NCI-H2196 (cell line): ENCODE measurements around the gene CA12.
A peak's percentile ranks its signal among the peaks of the same experiment; 100 is the strongest.

Experiments
- DNase-seq: peaks from one replicate; lab custom pipeline; 2025; ENCODE audit not compliant: unreplicated experiment; lab: John Stamatoyannopoulos, UW

CA12 gene

DNA sequence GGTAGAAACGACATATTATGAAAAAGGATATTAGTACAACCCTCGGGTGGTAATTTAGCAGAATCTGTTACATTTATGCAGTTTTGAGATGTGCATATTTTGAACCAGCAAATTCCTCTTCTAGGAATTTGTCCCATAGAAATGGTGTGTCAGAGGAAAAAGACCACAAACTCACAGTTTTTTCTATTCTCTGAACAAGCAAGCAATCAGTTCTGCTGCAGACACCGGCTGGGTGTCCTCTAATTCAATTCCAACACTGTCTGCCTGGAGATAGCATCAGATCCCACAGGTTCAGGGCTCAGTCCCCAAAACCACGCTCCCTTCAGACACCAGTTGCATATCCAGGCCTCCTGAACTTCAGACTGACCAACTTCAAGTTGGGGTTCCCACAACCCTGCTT is 67.8 kb downstream of the CA12 start:
- DNase-seq: no peak

DNA sequence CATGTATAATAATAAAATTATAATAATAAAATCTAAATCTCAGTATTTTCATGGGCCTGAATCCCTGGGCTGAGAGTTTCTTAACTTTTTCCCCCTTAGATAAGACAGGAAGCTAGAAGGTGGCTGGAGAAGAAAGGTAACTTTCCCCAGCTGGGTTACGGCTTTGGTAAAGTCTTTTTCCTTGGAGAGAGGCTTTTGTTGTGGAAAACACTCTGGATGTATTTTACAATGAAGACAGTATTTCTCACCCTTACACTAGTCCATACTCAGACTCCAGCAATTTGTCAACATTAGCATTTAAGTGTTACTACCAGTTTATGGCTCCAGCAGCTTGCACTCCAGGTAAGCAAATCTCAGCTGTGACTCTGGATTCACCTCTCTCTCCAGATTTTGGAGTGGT is 69.4 kb downstream of the CA12 start:
- DNase-seq: no peak

DNA sequence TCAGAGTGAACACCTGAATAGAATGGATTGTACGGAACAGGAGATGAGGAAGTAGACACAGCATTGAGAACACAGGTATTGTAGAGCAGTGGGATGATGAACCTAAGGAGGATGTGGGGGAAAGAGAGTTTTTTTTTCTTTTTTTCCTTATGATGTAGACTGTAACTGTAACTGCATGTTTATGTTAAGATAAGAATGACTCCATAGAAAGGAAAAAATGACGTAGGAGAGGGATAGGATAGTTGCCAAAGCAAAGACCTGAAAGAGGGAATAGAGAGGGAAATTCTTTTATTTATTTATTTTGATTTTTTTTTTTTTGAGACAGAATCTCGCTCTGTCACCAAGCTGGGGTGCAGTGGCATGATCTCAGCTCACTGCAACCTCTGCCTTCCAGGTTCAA is 71.0 kb downstream of the CA12 start:
- no peak for DNase-seq

DNA sequence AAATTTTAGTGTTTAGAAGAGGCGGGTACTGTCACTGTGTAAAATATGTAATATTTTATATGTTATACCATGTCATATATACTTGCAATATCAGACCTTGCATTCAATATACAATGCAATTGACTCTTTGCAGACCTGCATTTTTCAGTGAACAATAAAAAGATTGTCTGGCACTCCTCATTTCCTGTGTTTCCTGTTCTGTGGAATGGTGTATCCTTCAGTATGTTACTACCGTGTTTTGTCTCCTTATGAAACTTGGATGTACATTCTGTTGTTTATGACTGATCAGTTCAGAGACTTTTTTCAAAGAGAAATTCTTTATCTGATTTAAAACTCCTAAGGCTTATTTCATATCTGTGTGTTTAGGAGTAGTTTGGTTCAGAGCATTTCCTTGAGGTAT is 72.7 kb downstream of the CA12 start:
- DNase-seq: no peak

DNA sequence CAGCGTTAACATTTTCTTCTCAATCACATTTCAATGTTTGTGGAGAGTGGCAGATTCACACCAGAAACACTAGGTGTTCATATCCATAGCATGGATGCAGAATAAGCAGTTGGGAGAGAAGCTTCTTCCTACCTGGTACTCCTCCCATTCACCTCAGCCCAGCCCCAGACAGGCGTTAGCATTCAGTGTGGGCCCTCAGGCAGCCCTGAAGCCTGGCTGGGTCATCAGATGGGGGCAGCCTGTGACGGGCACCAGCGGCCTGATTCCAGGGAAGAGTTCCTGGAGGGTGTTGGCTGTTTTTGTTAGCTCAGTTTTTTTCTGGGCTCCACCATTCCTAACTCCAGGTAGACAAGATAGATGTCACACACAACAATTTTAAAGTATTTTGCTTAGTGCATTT is 73.2 kb downstream of the CA12 start:
- DNase-seq: no peak

DNA sequence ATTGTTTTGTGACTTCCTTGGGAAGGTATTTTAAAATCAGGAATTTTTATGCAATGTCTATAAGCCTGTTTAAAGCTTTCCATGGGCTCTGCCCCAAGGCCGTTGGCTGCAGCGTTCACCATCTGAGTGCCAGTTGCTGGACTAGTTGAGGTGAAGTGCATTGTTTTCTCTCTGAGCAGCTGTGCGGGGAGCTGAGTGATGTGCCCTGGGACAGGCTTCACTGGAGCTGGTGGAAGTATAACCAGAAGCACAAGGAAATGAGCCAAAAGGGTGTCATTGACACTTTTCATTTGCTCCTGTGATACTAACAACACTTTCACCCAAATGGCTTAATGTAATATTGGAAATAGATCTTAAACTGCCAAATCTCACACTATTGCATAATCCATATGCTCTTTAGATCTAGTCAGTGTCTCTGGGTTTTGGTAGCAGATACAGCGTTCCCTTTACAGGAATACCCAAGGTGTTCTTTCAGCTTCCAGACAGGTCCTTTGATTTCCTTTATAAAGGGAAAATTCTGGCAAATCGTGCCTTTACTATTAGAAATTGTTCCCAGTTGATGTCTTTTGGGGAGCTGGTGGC is 75.1 kb downstream of the CA12 start:
- DNase-seq: no peak

DNA sequence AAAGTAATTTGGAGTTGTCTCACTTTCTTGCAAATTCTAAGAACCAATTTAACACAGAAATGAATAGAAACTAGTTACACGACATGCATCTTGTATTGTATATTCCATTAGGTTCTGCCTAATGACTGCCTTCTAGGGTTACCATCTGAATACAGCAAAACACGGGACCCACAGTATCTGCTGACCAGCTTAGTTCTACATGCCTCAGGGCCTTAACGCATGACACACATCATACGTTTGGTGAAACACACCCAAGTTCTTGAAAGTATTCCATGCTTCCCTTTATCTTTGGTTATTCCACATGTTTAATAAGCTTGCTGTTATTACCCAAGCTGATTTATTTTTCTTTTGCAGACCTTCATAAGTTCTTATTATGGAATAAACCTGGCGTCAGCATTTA is 76.4 kb downstream of the CA12 start:
- DNase-seq: no peak

DNA sequence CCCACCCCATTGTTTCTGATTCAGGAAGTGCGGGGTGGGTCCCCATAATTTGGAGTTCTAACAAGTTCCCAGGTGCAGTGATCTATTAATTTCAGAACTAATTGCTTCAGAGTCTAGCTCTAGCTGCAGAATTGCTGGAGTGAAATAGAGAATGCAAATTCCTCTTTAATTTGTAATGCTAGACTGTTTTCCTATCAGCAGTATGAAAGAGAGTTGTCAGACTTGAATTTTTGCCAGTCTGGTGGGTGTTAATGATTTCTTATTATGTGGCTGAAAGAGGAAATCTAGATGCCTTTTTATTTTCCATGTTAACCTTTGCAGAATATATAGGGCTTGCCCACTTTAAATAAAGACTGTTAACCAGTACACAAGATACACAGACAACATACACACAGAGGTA is 80.6 kb downstream of the CA12 start:
- no peak for DNase-seq

DNA sequence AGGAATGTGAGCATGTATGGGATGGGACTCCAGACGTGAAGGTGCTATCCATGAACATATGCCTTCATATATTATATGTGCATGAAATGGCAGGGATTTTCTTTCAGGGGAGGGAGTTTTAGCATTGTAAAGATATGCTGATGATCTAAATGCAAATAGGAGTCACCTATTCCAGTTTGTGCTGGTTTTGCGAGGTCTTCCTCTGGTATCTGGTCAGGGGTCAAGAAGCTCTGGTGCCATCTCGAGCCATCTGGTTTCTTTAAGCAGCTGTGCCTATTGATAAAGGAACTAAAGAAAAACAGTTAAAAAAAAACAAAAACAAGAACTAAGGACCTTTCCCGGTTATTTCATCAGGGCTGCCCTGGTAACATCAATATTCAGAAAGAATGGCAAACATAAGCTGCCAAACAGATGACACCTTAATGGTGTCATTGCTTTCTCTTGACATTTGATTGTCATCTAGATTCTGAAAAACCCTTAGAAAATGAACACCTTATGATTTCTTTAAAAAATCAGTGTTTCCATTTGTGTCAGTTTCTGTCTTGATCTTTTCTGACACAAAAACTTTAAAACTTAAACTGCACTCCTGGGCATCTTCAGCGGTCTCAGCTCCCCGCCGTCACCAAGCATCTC is 81.6 kb downstream of the CA12 start:
- DNase-seq: no peak

DNA sequence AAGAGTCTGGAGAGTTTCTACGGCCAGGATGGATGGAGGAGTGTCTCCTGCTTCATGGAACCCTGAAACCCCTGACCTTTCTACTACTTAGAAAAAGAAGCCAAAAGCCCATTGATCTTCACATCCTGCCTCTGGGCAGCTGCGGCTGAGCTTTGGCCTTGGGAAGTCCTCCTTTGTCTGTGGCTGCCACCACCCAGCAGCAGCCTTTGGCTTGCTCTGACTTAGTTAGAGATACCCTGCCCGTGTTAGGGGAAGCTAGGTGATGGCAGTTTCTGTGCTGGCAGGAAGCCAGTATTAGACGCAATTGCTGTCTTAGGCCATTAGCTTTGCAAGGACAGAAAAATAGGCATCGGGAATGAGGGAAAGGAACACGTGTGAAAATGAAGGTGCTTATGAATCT is 85.5 kb downstream of the CA12 start:
- peak; percentile 11 for DNase-seq

DNA sequence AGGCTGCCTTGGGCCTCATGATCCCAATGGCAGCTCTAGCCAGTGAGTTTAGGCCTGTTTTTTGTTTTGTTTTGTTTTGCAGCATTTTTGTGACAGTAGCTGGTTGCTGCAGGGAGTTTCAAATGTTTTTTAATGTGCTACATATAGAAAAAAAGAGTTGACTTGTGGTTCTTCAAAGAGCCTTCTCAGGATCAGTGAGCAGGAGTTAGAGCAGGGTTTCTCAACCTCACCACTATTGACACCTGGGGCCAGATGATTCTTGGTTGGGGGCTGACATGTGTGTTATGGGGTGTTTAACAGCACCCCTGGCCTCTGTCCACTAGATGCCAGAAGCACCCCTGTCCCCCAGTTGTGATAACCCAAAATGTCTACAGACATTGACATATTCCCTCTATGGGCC is 86.3 kb downstream of the CA12 start:
- no peak for DNase-seq

DNA sequence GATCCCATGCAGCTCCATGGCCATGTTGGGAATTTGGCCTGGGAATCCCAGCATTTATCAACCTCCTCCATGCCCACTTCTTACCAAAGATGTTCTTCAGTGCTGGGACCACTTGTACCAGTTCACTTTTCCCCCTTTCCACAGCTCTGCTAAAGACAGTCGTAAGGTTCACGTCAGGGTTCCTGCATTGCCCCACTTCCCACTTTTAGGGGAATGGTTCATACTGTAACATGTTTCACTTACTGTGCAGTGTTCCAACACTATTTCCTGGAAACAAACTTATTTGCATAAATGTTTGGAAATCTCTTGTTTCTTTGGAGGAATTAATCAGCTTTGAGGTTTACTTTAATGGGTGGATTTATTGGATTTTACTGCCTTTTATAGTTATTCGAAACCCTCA is 87.3 kb downstream of the CA12 start:
- no peak for DNase-seq

DNA sequence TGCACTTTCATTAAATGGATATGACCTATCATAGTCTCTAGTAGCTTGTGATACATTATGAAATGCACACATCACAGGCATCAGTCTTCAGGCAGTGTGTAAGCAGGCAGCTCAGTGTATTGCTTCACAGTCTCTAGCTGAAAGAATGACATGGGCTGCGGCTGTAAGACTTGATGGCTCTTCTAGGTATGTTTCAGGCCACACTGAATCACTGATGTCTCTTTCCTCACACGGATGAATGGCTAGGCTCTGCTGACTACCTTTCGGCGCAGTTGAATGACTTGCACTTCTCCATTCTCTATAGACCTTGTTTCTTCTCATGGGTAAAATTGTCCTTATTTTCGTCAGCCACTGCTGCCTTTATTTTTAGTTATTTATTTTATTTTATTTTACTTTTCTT is 88.9 kb downstream of the CA12 start:
- no peak for DNase-seq

DNA sequence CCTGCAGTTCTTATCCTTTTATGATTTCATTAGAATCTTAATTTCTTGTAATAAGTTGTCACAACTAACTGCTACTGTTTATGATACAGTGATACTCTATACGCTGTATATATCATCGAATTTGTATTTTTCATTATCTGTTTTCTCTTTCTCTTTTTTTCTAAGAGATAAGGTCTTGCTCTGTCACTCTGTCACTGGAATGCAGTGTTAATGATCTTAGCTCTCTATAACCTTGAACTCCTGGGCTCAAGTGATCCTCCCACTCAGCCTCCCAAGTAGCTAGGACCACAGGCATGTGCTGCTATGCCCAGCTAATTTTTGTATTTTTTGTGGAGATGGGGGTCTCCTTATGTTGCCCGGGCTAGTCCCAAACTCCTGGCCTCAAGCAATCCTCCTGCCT is 89.4 kb downstream of the CA12 start:
- DNase-seq: no peak

DNA sequence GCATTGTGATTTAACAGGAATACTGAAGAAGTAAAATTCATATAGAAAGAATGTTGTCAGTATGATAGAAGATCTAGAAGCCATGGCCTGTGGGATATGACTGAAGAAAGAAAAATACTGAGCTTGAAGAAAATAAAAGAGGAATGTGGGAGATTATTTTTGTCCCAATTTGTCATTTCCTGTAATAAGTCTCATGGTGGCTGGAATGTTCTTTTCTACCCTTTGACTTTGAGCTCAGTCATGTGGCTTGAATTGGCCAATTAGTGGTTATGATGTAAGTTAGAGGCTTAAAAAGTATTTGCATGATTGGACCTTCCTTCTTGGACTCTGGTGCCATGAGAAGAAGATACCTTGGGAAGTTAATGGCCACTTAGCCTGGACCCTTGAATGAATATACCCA is 90.1 kb downstream of the CA12 start:
- no peak for DNase-seq

DNA sequence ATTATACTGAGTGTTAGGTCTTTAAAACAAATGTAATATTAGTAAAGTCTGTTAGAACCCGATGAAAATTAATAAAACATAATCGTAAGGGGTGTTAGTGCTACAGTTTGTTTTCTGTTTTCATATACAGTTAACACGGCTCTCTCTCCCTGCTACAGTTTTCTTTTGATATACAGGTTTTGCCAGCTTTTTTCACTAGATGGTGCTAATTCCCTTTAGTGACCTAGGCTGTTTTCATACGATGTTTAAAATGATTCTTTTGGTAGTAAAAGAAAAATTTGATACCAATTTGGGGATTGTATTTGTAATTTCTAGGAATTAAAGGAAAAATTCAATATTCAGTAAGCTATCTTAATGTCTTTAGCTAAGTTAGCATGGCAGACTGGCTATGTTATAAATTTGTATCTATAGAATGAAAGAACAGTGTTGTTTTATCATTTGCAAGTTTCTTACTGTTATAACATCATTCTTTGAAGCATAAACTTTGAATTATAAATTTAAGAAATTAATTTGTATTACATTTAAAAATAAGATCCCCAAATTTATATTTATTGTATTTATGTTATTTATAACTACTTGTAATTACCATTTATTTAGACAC is 92.8 kb downstream of the CA12 start:
- DNase-seq: peak; percentile 36

DNA sequence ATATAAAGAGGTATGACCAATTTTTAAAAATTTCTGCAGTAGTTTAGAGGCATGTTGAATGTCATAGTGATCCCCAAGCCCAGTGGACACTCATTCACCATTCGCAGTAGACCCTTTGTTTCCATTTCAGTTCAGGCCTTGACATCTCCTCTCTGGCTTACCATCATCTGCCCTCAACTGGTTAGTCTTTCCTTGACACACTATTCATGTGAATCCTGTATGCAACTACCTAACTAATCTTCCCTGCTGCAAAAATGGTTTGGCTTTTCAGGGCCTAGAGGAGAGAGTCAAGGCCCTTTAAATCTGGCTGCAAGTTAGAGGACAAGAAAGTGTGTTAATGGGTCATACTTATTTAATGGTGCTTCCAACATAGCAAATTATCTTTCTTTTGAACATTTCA is 93.3 kb downstream of the CA12 start:
- no peak for DNase-seq

DNA sequence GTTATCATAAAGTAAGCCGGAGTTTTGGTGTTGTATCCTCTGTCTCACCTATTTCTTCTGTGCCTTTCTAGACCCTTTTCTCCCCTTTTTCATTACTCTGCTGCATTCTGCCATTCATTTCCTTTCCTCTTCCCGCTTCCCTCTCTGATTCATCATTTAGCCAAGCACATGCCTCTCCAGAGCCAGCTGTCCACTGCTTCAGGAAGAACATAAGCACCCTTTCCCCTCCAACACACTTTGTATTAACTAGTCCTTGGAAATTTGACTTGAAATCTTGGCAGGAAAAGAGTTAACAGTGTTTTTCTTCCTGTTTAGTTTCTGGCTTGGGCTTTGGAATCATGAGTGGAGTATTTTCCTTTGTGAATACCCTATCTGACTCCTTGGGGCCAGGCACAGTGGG is 94.5 kb downstream of the CA12 start:
- DNase-seq: no peak

DNA sequence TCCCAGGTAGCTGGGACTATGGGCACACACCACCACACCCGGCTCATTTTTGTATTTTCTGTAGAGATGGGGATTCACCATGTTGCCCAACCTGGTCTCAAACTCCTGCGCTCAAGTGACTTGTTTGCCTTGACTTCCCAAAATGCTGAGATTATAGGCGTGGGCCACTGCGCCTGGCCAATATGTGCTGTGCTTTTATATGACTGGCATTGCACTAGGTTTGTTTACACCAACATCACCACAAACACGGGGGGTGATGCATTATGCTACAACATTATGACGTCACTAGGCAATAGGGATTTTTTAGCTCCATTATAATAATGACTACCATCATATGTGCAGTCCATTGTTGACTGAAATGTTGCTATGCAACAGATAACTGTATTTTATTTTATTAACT is 97.3 kb downstream of the CA12 start:
- DNase-seq: no peak

DNA sequence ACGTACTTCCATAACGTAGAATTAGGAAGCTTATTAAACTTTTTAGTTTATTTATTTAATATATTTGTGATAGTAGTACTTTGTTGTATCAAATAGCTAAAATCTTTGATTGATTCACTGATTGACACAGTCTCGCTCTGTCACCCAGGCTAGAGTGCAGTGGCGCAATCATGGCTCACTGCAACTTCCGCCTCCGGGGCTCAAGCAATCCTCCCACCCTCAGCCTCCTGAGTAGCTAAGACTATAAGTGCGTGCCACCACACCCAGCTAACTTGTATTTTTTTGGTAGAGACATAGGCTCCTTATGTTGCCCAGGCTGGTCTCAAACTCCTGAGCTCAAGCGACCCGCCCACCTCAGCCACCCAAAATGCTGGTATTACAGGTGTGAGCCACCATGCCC is 98.5 kb downstream of the CA12 start:
- no peak for DNase-seq

DNA sequence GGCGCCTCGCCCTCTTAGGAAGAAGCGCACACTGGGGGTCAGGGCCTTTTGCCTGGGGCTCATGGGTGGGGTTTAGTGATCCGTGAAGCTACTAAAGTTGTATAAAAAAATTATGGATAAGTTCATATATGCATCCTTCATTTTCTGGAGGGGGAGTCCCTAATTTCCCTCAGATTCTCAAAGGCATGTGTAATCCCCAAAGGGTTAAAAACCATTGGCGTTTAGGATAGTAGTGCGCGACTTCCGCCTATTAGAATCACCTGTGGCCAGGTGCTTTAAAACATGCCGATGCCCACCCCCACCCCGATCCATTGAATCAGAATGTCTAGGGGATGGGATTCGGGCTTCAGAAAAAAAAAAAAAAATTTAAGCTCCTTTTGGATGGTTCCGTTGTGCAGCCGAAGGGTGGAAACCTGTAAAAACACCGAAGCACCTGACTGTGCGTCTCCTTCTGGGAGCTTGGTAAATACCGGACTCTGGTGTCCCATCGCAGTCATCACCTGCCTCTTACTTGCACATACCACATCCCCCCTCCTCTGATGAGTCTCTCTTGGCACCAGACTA is 103.7 kb downstream of the CA12 start:
- no peak for DNase-seq

DNA sequence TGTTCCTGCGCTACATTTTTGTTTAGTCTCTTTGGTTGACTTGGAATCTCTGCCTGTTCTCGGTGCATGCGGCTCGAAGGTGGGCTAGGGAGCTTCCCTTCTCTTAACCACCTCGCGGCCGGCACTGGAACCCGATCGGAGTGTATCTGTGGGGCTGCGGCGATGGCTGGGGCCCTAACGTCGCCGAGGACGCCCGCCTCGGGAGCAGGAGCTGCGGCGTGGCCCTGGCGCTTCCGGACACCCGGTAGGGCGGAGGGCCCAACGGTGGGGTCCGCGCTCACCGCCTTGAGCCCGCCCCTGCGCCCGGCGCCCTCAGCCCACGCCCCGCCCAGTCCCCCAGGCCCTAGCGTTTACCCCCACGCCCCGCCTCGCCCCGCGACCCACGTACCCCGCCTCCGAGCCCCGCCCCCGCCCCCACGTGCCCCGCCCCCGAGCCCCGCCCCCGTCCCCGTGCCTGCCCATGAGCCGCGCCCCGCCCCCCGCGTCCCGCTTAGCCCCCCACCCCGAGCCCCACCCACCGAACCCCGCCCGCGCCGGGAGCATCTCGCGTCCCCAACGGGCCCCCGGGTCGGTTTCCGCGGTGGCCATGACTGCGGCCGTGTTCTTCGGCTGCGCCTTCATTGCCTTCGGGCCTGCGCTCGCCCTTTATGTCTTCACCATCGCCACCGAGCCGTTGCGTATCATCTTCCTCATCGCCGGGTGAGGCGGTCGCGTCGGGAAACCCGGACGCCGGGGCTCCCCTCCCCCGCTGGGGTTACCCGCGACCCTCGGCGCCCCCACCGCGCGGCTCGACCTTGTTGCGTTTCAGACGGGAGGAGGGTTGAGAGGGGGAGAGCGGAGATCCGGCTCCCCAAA is 104.4 kb downstream of the CA12 start, which contains the start of gene APH1B:
TSS of gene APH1B (plus strand) at position 568 of the 855 bp plus-strand sequence. CDS start at position 587, 19 bp downstream.
- DNase-seq: peak; percentile 52
